ENCODE results near the gene WDR7.

WDR7 gene

GRCh38 chr18:56804395-56804794 is 153.2 kb downstream of the WDR7 start:
- peak; percentile 21 to 22 for DNase-seq (ENCODE audit: low read depth in 2 of 2)

- DNase-seq (ENCODE audit: low read depth in 2 of 2): no peak
Measured at GRCh38 chr18:56807901-56808300, 156.7 kb downstream of the WDR7 start.

- no peak for DNase-seq (ENCODE audit: low read depth in 2 of 2)
Measured at GRCh38 chr18:56812674-56813073, 161.5 kb downstream of the WDR7 start.

DNA sequence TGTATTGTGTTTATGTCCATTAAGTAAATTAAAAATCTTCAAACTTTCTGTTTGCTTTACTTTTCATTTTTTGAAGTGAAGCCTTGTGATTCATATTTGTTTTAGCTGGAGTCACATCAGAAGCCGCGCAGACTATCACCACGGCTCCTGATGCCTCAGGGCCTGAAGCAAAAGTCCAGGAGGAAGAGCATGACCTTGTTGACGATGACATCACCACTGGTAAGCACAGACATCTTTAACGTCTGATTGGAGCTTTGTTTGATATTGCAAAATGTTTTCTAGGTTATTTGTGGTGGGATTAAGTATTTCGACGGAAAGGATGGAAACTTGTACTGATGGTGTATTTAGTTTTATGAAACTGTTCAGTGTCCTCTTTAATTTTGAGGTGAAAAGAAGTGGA is 164.8 kb downstream of the WDR7 start:
- no peak for DNase-seq (ENCODE audit: low read depth in 2 of 2)

DNA sequence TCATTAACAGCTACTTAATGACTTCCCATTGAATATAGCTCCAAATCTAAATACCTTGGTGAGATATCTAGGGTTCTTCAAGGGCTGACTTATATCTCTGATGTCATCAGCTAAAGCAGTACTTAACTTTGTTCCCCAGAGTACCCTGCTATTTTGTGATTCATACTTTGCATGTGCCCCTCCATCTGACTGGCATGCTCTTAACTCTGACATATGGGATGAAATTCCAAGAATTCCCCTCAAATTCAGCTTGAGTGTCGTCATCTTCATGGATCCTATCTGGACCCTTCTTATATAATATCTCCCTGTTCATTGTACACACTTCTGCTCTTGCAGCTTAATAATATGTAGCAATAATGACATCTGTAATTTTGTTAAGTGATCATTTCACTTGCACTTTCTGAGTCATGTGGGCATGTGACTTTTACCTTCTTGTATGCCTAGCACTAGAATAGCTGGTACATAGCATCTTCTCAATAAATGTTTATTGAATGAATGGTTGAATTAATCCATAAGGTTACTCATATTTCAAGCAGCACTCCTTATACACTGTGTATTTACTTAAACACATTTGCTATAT is 172.9 kb downstream of the WDR7 start:
- no peak for DNase-seq (ENCODE audit: low read depth in 2 of 2)

- no peak for DNase-seq (ENCODE audit: low read depth in 2 of 2)
Measured at GRCh38 chr18:56825321-56825720, 174.2 kb downstream of the WDR7 start.

DNA sequence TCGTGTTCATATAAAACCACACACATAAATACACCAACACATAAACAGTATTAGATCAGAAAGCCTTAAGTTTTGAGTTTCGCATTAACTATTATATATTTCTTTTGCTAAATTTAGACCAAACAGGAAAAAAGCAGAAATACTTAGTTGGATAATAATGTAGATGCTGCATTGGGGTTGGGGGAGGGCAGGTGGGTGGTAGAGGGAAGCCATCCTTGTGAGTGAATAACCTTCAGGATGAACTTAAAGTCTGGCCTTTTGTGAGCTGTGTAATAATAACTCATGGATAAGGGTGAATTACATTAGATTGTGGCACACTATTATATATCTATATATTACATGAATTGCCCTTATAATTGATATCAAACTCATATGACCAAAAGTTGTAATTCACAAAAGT is 174.7 kb downstream of the WDR7 start:
- DNase-seq (ENCODE audit: low read depth in 2 of 2): no peak

DNA sequence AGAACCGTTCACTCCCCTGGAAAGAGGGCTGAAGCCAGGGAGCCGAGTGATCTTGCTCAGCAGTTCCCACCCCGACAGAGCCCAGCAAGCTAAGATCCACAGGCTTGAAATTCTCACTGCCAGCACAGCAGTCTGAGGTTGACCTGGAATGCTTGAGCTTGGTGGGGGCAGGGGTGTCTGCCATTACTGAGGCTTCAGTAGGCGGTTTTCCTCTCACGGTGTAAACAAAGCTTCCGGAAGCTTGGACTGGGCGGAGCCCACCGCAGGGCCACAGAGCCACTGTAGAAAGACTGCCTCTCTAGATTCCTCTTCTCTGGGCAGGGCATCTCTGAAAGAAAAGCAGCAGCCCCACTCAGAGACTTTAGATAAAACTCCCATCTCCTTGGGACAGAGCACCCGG is 180.8 kb downstream of the WDR7 start:
- no peak for DNase-seq (ENCODE audit: low read depth in 2 of 2)

DNA sequence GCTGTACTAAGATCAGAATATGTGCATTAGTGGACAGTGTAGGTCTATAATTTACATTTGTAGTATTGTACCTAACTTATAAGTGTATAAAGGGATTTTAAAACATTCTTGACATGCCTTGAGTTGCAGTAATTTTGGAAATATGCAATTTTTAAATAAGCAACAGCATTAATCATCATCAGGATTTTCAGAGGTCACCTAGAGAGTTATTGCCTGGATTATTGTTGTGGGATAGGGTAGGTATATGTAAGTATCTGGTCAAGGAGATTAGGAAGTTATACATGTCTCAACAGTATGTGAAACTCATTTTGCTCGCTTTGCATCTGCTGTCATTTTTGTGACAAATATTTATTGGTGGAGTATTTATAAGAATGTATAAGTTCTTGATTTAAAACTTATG is 184.2 kb downstream of the WDR7 start:
- DNase-seq (ENCODE audit: low read depth in 2 of 2): no peak

DNA sequence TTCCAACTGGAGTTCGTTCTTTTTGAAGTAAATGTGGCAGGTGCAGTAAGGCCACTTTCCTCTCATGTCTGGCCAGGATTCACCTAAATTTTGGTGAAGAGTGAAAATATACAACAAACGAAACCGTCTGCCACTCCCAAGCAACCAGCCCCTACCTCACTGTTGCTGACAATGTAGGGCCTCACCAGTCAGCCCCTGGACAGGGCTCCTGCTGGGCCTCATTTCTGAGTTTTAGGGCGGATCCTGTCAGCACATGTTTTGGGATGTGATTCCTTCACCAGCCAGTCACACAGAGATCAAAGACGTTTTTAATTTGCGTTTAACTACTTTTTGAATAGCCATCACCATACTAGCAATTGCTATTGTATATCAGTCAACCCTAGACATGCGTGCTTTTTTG is 185.0 kb downstream of the WDR7 start:
- no peak for DNase-seq (ENCODE audit: low read depth in 2 of 2)

GRCh38 chr18:56841836-56842235 is 190.7 kb downstream of the WDR7 start:
- no peak for DNase-seq (ENCODE audit: low read depth in 2 of 2)

- DNase-seq (ENCODE audit: low read depth in 2 of 2): no peak
Measured at GRCh38 chr18:56843241-56843640, 192.1 kb downstream of the WDR7 start.

GRCh38 chr18:56844556-56844955 is 193.4 kb downstream of the WDR7 start:
- no peak for DNase-seq (ENCODE audit: low read depth in 2 of 2)

DNA sequence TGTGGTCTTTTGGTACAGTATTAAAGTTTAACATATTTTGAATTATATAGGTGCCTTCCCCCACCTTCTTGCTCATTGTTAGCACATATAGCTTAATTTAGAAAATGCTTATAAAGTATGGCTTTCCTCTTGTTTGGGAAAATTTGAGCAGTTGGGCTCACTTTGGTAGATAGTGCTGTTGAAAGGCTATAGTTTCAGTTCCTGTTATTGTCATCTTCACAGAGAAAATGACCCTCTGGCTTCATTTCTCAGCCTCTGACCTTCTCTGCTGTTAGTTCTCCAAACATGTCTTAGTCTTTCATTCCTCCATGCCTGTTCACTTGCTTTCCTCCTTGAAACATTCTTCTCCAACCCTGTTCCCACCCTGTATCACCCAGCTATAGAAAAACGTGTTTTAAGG is 200.6 kb downstream of the WDR7 start:
- DNase-seq (ENCODE audit: low read depth in 2 of 2): no peak

- no peak for DNase-seq (ENCODE audit: low read depth in 2 of 2)
Measured at GRCh38 chr18:56853961-56854360, 202.8 kb downstream of the WDR7 start.

- DNase-seq (ENCODE audit: low read depth in 2 of 2): no peak
Measured at GRCh38 chr18:56861244-56861643, 210.1 kb downstream of the WDR7 start.

- DNase-seq (ENCODE audit: low read depth in 2 of 2): peak; percentile 25 to 30
Measured at GRCh38 chr18:56869189-56869777, 218.1 kb downstream of the WDR7 start.

- no peak for DNase-seq (ENCODE audit: low read depth in 2 of 2)
Measured at GRCh38 chr18:56870982-56871381, 219.8 kb downstream of the WDR7 start.

DNA sequence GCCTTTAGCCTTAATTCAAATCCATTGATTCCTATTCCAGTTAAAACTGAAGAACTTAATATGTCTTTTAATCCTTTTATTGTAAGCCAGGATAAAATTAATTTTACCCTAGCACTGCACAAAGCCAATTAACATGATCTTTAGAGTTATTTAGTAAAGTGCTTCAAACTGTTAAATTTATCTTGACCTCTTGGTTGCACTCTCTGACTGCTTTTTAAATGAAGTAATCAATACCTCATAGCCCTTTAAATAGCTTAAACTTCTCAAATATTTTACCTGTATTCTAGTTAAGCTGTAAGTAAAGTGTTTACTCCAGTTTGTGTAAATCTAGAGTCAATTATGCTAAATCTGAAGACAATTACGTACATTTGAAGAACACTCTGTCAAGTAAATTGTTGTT is 221.0 kb downstream of the WDR7 start:
- DNase-seq (ENCODE audit: low read depth in 2 of 2): no peak

GRCh38 chr18:56873441-56874140 is 222.4 kb downstream of the WDR7 start:
- no peak for DNase-seq (ENCODE audit: low read depth in 2 of 2)

- DNase-seq (ENCODE audit: low read depth in 2 of 2): no peak
Measured at GRCh38 chr18:56878711-56879110, 227.6 kb downstream of the WDR7 start.

- no peak for DNase-seq (ENCODE audit: low read depth in 2 of 2)
Measured at GRCh38 chr18:56884511-56884910, 233.4 kb downstream of the WDR7 start.

GRCh38 chr18:56888978-56889377 is 237.8 kb downstream of the WDR7 start:
- DNase-seq (ENCODE audit: low read depth in 2 of 2): no peak

GRCh38 chr18:56889621-56890020 is 238.5 kb downstream of the WDR7 start:
- no peak for DNase-seq (ENCODE audit: low read depth in 2 of 2)

Measured in fibroblast of skin of left quadriceps (primary cell).